GM23338 (cell line): ENCODE measurements around the gene GABBR1.

Experiments used
- POLR2AphosphoS5 ChIP-seq: IDR thresholded peaks from 2 replicates; pipeline ENCODE4 v1.6.1; 2016; ENCODE audit warnings: antibody characterized with exemption, low read depth
- TF ChIP-seq, protein P1 (sequence below), 2 experiments: fragments of 200-600 bp in 1 of 2; sonication (generic) in 1 of 2; conservative IDR thresholded peaks; 2 replicates each; pipeline versions ENCODE4 v1.5.1 to v1.6.1; 2016 to 2017; ENCODE audit warnings: antibody characterized with exemption in 2 of 2, low read depth in 2 of 2, mild to moderate bottlenecking in 2 of 2, moderate library complexity in 1 of 2
- TF ChIP-seq, protein P2 (sequence below): IDR thresholded peaks from one replicate; pipeline ENCODE4 v1.6.1; 2018; ENCODE audit warnings: antibody characterized with exemption; ENCODE audit not compliant: unreplicated experiment

GRCh38 chr6:29637247-29637646, 4.3 kb upstream of the GABBR1 start:
- TF ChIP-seq POLR2AphosphoS5, result no peak
- TF ChIP-seq, protein P1, sequence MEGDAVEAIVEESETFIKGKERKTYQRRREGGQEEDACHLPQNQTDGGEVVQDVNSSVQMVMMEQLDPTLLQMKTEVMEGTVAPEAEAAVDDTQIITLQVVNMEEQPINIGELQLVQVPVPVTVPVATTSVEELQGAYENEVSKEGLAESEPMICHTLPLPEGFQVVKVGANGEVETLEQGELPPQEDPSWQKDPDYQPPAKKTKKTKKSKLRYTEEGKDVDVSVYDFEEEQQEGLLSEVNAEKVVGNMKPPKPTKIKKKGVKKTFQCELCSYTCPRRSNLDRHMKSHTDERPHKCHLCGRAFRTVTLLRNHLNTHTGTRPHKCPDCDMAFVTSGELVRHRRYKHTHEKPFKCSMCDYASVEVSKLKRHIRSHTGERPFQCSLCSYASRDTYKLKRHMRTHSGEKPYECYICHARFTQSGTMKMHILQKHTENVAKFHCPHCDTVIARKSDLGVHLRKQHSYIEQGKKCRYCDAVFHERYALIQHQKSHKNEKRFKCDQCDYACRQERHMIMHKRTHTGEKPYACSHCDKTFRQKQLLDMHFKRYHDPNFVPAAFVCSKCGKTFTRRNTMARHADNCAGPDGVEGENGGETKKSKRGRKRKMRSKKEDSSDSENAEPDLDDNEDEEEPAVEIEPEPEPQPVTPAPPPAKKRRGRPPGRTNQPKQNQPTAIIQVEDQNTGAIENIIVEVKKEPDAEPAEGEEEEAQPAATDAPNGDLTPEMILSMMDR (conservative IDR thresholded peaks at IDR 0.05; ENCODE audit: low read depth in 2 of 2), result no peak
- TF ChIP-seq, protein P2, sequence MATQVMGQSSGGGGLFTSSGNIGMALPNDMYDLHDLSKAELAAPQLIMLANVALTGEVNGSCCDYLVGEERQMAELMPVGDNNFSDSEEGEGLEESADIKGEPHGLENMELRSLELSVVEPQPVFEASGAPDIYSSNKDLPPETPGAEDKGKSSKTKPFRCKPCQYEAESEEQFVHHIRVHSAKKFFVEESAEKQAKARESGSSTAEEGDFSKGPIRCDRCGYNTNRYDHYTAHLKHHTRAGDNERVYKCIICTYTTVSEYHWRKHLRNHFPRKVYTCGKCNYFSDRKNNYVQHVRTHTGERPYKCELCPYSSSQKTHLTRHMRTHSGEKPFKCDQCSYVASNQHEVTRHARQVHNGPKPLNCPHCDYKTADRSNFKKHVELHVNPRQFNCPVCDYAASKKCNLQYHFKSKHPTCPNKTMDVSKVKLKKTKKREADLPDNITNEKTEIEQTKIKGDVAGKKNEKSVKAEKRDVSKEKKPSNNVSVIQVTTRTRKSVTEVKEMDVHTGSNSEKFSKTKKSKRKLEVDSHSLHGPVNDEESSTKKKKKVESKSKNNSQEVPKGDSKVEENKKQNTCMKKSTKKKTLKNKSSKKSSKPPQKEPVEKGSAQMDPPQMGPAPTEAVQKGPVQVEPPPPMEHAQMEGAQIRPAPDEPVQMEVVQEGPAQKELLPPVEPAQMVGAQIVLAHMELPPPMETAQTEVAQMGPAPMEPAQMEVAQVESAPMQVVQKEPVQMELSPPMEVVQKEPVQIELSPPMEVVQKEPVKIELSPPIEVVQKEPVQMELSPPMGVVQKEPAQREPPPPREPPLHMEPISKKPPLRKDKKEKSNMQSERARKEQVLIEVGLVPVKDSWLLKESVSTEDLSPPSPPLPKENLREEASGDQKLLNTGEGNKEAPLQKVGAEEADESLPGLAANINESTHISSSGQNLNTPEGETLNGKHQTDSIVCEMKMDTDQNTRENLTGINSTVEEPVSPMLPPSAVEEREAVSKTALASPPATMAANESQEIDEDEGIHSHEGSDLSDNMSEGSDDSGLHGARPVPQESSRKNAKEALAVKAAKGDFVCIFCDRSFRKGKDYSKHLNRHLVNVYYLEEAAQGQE, result no peak
